HCT116 (cell line): ENCODE measurements around the gene ABLIM1. TPM values are rescaled to one million over a fixed set of nuclear protein-coding genes. Genes with fewer than 3 reads are reported as not detected.
A peak's percentile ranks its signal among the peaks of the same experiment; 100 is the strongest.

Source experiments
- ATAC-seq: fragments of 200-7000 bp; cut with Tn5 transposase; 2 replicates; pipeline ENCODE4 v1.9.1; 2020; ENCODE audit warnings: mild to moderate bottlenecking, moderate library complexity
- BruUV-seq: library from RNA; stranded (reverse); fragments of 400-500 nt; replicated peaks from 2 replicates; lab custom pipeline; 2021; lab: Mats Ljungman, UMichigan
- CTCF ChIA-PET: fragments of 300-600 bp; sonication (Branson Sonifier 250); formaldehyde crosslinking; loops from one replicate; lab custom pipeline; 2021; ENCODE audit warnings: antibody characterized with exemption; lab: Charles Lee
- POLR2A ChIA-PET: fragments of 300-600, 350-600 bp; sonication (Branson Sonifier 250); formaldehyde crosslinking; loops from one replicate; lab custom pipeline; 2021; ENCODE audit warnings: antibody characterized with exemption; lab: Charles Lee
- RAD21 ChIA-PET, 2 experiments: fragments of 300-600 bp; sonication (Branson Sonifier 250); formaldehyde crosslinking; loops; one replicate each; lab custom pipeline; 2023; ENCODE audit warnings: low total read pairs in 2 of 2; ENCODE audit not compliant: uncharacterized antibody in 2 of 2, unreplicated experiment in 2 of 2, low non-redundant PET in 1 of 2; lab: Charles Lee
- DNase-seq: peaks from one replicate; pipeline ENCODE4 v3.0.0-alpha.2; 2010; ENCODE audit warnings: low read depth, low spot score
- H2AFZ ChIP-seq: fragments of 200-600 bp; shearing (Covaris generic), sonication (generic); 2 replicates; pipeline ENCODE4 v1.6.1; 2017; ENCODE audit warnings: low read depth, mixed run types, mixed read lengths, antibody characterized with exemption, low read length; ENCODE audit not compliant: poor library complexity, severe bottlenecking
- H3K27ac ChIP-seq: 2 replicates; pipeline ENCODE4 v1.5.1; 2012; ENCODE audit warnings: low read depth, low read length
- H3K27me3 ChIP-seq: fragments of 200-600 bp; sonication (generic); 2 replicates; pipeline ENCODE4 v1.6.1; 2016; ENCODE audit warnings: mixed run types, low read length, mixed read lengths; ENCODE audit not compliant: insufficient read depth
- H3K36me3 ChIP-seq, 2 experiments: fragments of 200-500 bp in 1 of 2; fragments of 200-600 bp in 1 of 2; sonication (Bioruptor generic) in 1 of 2; sonication (generic) in 1 of 2; 2 replicates each; pipeline versions ENCODE4 v1.5.1 to v1.6.1; 2014 to 2016; ENCODE audit warnings: low read length in 2 of 2, inconsistent platforms in 1 of 2, mixed read lengths in 1 of 2, mixed run types in 1 of 2; ENCODE audit not compliant: insufficient read depth in 2 of 2, control insufficient read depth in 1 of 2
- H3K4me1 ChIP-seq, 2 experiments: fragments of 200-600 bp in 1 of 2; sonication (generic) in 1 of 2; 2 replicates each; pipeline versions ENCODE4 v1.5.1 to v1.6.1; 2012 to 2017; ENCODE audit warnings: low read length in 2 of 2, inconsistent platforms in 1 of 2, mild to moderate bottlenecking in 1 of 2, mixed read lengths in 1 of 2, mixed run types in 1 of 2, moderate library complexity in 1 of 2; ENCODE audit not compliant: insufficient read depth in 2 of 2, control insufficient read depth in 1 of 2
- H3K4me2 ChIP-seq: fragments of 200-600 bp; sonication (generic); 2 replicates; pipeline ENCODE4 v1.6.1; 2017; ENCODE audit warnings: mixed run types, low read length, mixed read lengths
- H3K4me3 ChIP-seq, 2 experiments: fragments of 200-600 bp in 1 of 2; sonication (generic) in 1 of 2; replicated peaks in 1 of 2; 2 replicates each; pipeline ENCODE4 v1.5.1; 2011 to 2016; ENCODE audit warnings: low read length in 2 of 2, control low read depth in 1 of 2, low read depth in 1 of 2, mild to moderate bottlenecking in 1 of 2, mixed read lengths in 1 of 2, mixed run types in 1 of 2
- H3K79me2 ChIP-seq: fragments of 200-600 bp; sonication (generic); 2 replicates; pipeline ENCODE4 v1.6.1; 2017; ENCODE audit warnings: mild to moderate bottlenecking, mixed run types, low read length, moderate library complexity, mixed read lengths; ENCODE audit not compliant: insufficient read depth
- H3K9ac ChIP-seq: fragments of 200-600 bp; sonication (generic); 2 replicates; pipeline ENCODE4 v1.6.1; 2016; ENCODE audit warnings: low read length, mixed read lengths
- H3K9me2 ChIP-seq: fragments of 200-600 bp; sonication (generic), shearing (Covaris generic); 2 replicates; pipeline ENCODE4 v1.6.1; 2017; ENCODE audit warnings: mixed run types, mild to moderate bottlenecking, moderate library complexity; ENCODE audit not compliant: insufficient read depth
- H3K9me3 ChIP-seq, 2 experiments: fragments of 200-500 bp in 1 of 2; fragments of 200-600 bp in 1 of 2; sonication (Bioruptor generic) in 1 of 2; sonication (generic) in 1 of 2; 2 replicates each; pipeline ENCODE4 v1.6.1; 2014 to 2017; ENCODE audit warnings: low read length in 2 of 2, mixed read lengths in 2 of 2, inconsistent platforms in 1 of 2, low read depth in 1 of 2, mild to moderate bottlenecking in 1 of 2, mixed run types in 1 of 2, moderate library complexity in 1 of 2; ENCODE audit not compliant: control insufficient read depth in 1 of 2, insufficient read depth in 1 of 2
- H4K20me1 ChIP-seq: fragments of 200-600 bp; sonication (generic), shearing (Covaris generic); 2 replicates; pipeline ENCODE4 v1.6.1; 2017; ENCODE audit warnings: mixed run types, mild to moderate bottlenecking, moderate library complexity; ENCODE audit not compliant: insufficient read depth
- CEBPB ChIP-seq: IDR thresholded peaks from 2 replicates; pipeline ENCODE4 v1.6.1; 2012; ENCODE audit warnings: low read depth
- EGR1 ChIP-seq: IDR thresholded peaks from 2 replicates; pipeline ENCODE4 v1.6.1; 2012; ENCODE audit warnings: low read depth
- EZH2phosphoT487 ChIP-seq: fragments of 200-600 bp; IDR thresholded peaks from 2 replicates; pipeline ENCODE4 v1.6.1; 2018; ENCODE audit warnings: antibody characterized with exemption, borderline replicate concordance
- FOSL1 ChIP-seq: IDR thresholded peaks from 2 replicates; pipeline ENCODE4 v1.6.1; 2012; ENCODE audit warnings: low read depth
- MAX ChIP-seq: IDR thresholded peaks from 2 replicates; pipeline ENCODE4 v1.6.1; 2012
- POLR2AphosphoS5 ChIP-seq: IDR thresholded peaks from 2 replicates; pipeline ENCODE4 v1.6.1; 2011; ENCODE audit warnings: mild to moderate bottlenecking, low read depth, low read length, moderate library complexity
- RAD21 ChIP-seq: IDR thresholded peaks from 2 replicates; pipeline ENCODE4 v1.6.1; 2012; ENCODE audit warnings: low read depth, mild to moderate bottlenecking
- SP1 ChIP-seq: IDR thresholded peaks from 2 replicates; pipeline ENCODE4 v1.6.1; 2012; ENCODE audit warnings: low read depth
- SRF ChIP-seq: IDR thresholded peaks from 2 replicates; pipeline ENCODE4 v1.6.1; 2012; ENCODE audit warnings: low read depth
- TCF7L2 ChIP-seq: IDR thresholded peaks from 2 replicates; pipeline ENCODE4 v1.7.0; 2011; ENCODE audit warnings: borderline replicate concordance, inconsistent platforms; ENCODE audit not compliant: insufficient read depth, insufficient read length; ENCODE audit errors: extremely low read depth
- ZFX ChIP-seq: fragments of 450-650 bp; IDR thresholded peaks from 2 replicates; pipeline ENCODE4 v1.6.1; 2017
- ZNF274 ChIP-seq: fragments of 200-500 bp; sonication (Bioruptor generic); IDR thresholded peaks from 2 replicates; pipeline ENCODE4 v1.6.1; 2014; ENCODE audit warnings: mild to moderate bottlenecking, low read depth, low read length, inconsistent platforms
- intact Hi-C: fragments of 100-400 bp; cut with micrococcal nuclease; formaldehyde crosslinking; loops from 2 replicates; pipeline ENCODE4 v1.10.0; 2022
- total RNA-seq: library from RNA; stranded (reverse); gene quantifications from one replicate; pipeline ENCODE4 v1.2.1, GENCODE V29; 2021; ENCODE audit not compliant: unreplicated experiment

The ABLIM1 gene
- total RNA-seq, 1 experiment from 2014 or later: 96.2 TPM

GRCh38 chr10:114521255-114521654 is 136.8 kb downstream of the ABLIM1 start:
- TF ChIP-seq ZNF274 (no peak), FOSL1 (no peak), EGR1 (no peak), TCF7L2 (no peak), EZH2phosphoT487 (no peak), POLR2AphosphoS5 (no peak), RAD21 (no peak), MAX (no peak; the same call in 1 of the 2 replicates)
- TF ChIP-seq, all 23 proteins: peak for 0
- Histone ChIP-seq H3K79me2 (peaks cover 94% of the 10 kb centered on the region), H3K9me2 (no peaks in the 10 kb centered on the region), H3K9ac (no peak overlapping the region), H3K4me3 (no peak overlapping the region), H4K20me1 (no peaks in the 10 kb centered on the region; the same call in 1 of the 2 replicates), H3K9me3 (no peaks in the 10 kb centered on the region), H3K27me3 (no peaks in the 10 kb centered on the region), H2AFZ (no peak overlapping the region), H3K36me3 (no peaks in the 10 kb centered on the region), H3K4me1 (peaks cover 57 to 58% of the 10 kb centered on the region in 2 experiments), H3K27ac (no peak overlapping the region), H3K4me2 (peak overlapping the region; percentile 52; the same call in 1 of the 2 replicates)
- ChIA-PET POLR2A (no interaction called here), RAD21 (no interaction called here), CTCF (interaction anchor here (0.8 to 2.0 kb wide), 2 partner anchors 24 to 50 kb away, joined by 3 to 10 read pairs; no protein-coding TSS in a partner anchor)
- intact Hi-C loops: no loop called here
- no TSS peak for BruUV-seq
- no peak for DNase-seq
- ATAC-seq: no peak

- Histone ChIP-seq H3K27ac (no peak overlapping the region), H3K27me3 (no peaks in the 10 kb centered on the region), H3K4me3 (0 out of 4 replicates have a peak overlapping the region, but pooled peaks of 1 of the 2 experiments have one; percentile 0), H3K36me3 (no peaks in the 10 kb centered on the region), H3K4me1 (peaks cover 50 to 54% of the 10 kb centered on the region in 2 experiments), H4K20me1 (no peaks in the 10 kb centered on the region; the same call in 1 of the 2 replicates), H2AFZ (no peak overlapping the region), H3K9me2 (no peaks in the 10 kb centered on the region), H3K9ac (peak overlapping the region; percentile 6; the same call in 1 of the 2 replicates), H3K9me3 (no peaks in the 10 kb centered on the region), H3K4me2 (peak overlapping the region; percentile 52), H3K79me2 (peaks cover 91% of the 10 kb centered on the region)
- no TSS peak for BruUV-seq
- DNase-seq: peak; percentile 73
- peak; percentile 31 for ATAC-seq
- RAD21 ChIA-PET: interaction anchor here in 1 of 2 experiments (0.5 kb wide), 1 partner anchor 216 kb away, joined by 4 read pairs; no protein-coding TSS in a partner anchor
- intact Hi-C loops: no loop called here
- TF ChIP-seq ZFX: no peak
- peak; percentile 89 for TF ChIP-seq CEBPB
- TF ChIP-seq FOSL1: peak; percentile 78
- peak; percentile 72 for TF ChIP-seq MAX
- TF ChIP-seq SP1: peak; percentile 69
- no peak for TF ChIP-seq SRF
- CTCF ChIA-PET: interaction anchor here (2.0 kb wide), 1 partner anchor 49 kb away, joined by 10 read pairs; no protein-coding TSS in a partner anchor
- POLR2A ChIA-PET: interaction anchor here (0.9 kb wide), 1 partner anchor 11 kb away, joined by 3 read pairs; no protein-coding TSS in a partner anchor
Observed at GRCh38 chr10:114520453-114520852, 137.6 kb downstream of the ABLIM1 start.
